Endothelial cell (in vitro differentiated cells): Measurements from ENCODE around the gene GDI1. TPM values are rescaled to one million over a fixed set of nuclear protein-coding genes. Genes with fewer than 3 reads are reported as not detected.

Experiments
- DNase-seq: peaks from one replicate; pipeline ENCODE4 v3.0.0; 2021; ENCODE audit warnings: low spot score
- H3K27ac Mint-ChIP-seq: one replicate; pipeline ENCODE4 v1.8.0; 2021; ENCODE audit warnings: mixed read lengths, inconsistent platforms; ENCODE audit not compliant: unreplicated experiment
- H3K27me3 Mint-ChIP-seq: one replicate; pipeline ENCODE4 v1.8.0; 2021; ENCODE audit warnings: mild to moderate bottlenecking, moderate library complexity, mixed read lengths, inconsistent platforms; ENCODE audit not compliant: unreplicated experiment
- H3K36me3 Mint-ChIP-seq: one replicate; pipeline ENCODE4 v1.8.0; 2021; ENCODE audit warnings: mild to moderate bottlenecking, low read depth, mixed read lengths, inconsistent platforms; ENCODE audit not compliant: unreplicated experiment
- H3K4me1 Mint-ChIP-seq: one replicate; pipeline ENCODE4 v1.8.0; 2021; ENCODE audit warnings: mild to moderate bottlenecking, mixed read lengths, inconsistent platforms; ENCODE audit not compliant: unreplicated experiment
- H3K4me3 Mint-ChIP-seq: one replicate; pipeline ENCODE4 v1.8.0; 2021; ENCODE audit warnings: mild to moderate bottlenecking, mixed read lengths, inconsistent platforms; ENCODE audit not compliant: unreplicated experiment
- H3K9me3 Mint-ChIP-seq: one replicate; pipeline ENCODE4 v1.8.0; 2021; ENCODE audit warnings: mixed read lengths, inconsistent platforms; ENCODE audit not compliant: unreplicated experiment
- total RNA-seq: library from RNA; stranded (reverse); fragmentation: NEBNext Ultra II Directional; extraction: Animal tissue kit (Norgen Biotek cat#: 25700); gene quantifications from one replicate; pipeline ENCODE4 v1.2.1, GENCODE V29; 2021; ENCODE audit not compliant: unreplicated experiment
- TF ChIP-seq, protein P1 (sequence below): fragments of 200-600 bp; sonication (generic); IDR thresholded peaks from one replicate; pipeline ENCODE4 v1.5.0; 2021; ENCODE audit warnings: antibody characterized with exemption; ENCODE audit not compliant: unreplicated experiment

The GDI1 gene
- total RNA-seq, 1 donor from 2014 or later, result 157 TPM

DNA sequence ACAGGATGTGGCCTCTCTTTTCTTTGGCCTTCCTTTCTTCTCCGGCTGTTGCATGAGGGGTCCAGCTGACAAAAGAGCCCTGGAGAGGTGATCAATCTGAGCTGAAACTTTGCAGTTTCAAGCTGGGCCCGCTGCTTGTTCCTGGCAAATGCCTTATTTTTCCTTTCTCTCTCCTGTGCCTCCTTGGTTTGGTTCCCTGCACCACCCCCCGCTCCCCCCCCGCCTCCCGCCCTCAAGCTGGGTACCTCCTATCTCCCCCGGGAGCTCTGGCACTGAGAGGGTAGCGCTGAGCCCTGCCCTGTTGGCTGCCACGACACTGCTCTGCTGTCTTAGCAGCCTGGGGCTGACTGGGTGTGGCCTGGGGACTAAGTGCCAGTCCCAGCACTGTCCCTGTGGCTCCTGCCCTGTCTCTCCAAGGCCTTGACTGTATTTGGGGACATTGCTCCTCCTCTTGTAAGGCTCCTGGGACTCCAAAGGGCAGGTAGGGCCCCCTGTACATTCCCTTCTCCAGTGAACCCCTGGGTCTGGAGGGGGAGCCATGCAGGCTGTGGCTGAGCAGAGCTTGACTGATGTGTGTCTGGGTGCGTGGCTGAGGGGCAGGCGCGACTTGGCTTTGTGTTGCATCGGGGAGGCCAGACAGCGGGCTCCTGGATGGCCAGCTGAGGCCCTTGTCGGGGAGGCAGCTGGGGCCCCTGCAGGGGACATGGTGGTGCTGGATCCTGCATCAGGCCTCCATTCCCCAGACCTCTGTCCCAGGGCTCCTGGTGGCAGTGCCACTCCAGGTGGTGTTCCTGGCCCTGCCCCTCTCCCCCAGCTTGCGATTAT, 22.2 kb downstream of the GDI1 start:
- Mint-ChIP-seq H3K36me3 (peaks cover 9% of the 10 kb centered on the region), H3K4me3 (peak overlapping the region; percentile 87), H3K4me1 (peaks cover 3% of the 10 kb centered on the region), H3K27me3 (peaks cover 2% of the 10 kb centered on the region), H3K27ac (no peak overlapping the region), H3K9me3 (no peaks in the 10 kb centered on the region)
- TF ChIP-seq, protein P1, sequence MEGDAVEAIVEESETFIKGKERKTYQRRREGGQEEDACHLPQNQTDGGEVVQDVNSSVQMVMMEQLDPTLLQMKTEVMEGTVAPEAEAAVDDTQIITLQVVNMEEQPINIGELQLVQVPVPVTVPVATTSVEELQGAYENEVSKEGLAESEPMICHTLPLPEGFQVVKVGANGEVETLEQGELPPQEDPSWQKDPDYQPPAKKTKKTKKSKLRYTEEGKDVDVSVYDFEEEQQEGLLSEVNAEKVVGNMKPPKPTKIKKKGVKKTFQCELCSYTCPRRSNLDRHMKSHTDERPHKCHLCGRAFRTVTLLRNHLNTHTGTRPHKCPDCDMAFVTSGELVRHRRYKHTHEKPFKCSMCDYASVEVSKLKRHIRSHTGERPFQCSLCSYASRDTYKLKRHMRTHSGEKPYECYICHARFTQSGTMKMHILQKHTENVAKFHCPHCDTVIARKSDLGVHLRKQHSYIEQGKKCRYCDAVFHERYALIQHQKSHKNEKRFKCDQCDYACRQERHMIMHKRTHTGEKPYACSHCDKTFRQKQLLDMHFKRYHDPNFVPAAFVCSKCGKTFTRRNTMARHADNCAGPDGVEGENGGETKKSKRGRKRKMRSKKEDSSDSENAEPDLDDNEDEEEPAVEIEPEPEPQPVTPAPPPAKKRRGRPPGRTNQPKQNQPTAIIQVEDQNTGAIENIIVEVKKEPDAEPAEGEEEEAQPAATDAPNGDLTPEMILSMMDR, result no peak
- DNase-seq, result no peak

DNA sequence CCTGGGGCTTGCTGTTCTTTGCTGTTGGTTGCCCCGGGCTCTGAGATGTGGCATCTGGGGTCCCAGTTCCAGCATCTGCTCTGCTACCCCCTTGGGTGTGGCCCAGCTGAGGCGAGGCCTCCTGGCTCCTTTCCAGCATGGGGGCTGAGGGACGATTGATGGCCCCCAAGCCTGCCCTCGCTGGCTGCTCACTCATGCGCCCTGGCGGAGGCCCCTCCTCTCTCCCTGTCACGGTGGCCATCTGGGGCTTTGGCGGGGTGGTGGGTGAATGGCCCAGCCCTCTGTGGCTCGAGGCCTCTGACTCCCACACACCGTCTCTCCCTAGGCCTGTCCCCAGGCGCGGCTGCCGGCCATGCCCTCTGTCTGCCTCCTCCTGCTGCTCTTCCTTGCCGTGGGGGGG, 22.9 kb downstream of the GDI1 start:
- Mint-ChIP-seq H3K27ac (no peak overlapping the region), H3K4me1 (peaks cover 3% of the 10 kb centered on the region), H3K9me3 (no peaks in the 10 kb centered on the region), H3K27me3 (peaks cover 2% of the 10 kb centered on the region), H3K4me3 (peak overlapping the region; percentile 31), H3K36me3 (peaks cover 9% of the 10 kb centered on the region)
- TF ChIP-seq, protein P1, result no peak
- DNase-seq, result no peak

DNA sequence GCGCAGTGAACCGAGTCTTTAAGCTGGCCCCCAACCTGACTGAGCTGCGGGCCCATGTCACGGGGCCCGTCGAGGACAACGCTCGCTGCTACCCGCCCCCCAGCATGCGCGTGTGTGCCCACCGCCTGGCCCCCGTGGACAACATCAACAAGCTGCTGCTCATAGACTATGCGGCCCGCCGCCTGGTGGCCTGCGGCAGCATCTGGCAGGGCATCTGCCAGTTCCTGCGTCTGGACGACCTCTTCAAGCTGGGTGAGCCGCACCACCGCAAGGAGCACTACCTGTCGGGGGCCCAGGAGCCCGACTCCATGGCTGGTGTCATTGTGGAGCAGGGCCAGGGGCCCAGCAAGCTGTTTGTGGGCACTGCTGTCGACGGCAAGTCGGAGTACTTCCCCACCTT, 23.4 kb downstream of the GDI1 start:
- Mint-ChIP-seq H3K4me3 (no peak overlapping the region), H3K36me3 (peaks cover 9% of the 10 kb centered on the region), H3K4me1 (peaks cover 3% of the 10 kb centered on the region), H3K27me3 (peaks cover 2% of the 10 kb centered on the region), H3K9me3 (no peaks in the 10 kb centered on the region), H3K27ac (no peak overlapping the region)
- TF ChIP-seq, protein P1, result no peak
- DNase-seq, result no peak

DNA sequence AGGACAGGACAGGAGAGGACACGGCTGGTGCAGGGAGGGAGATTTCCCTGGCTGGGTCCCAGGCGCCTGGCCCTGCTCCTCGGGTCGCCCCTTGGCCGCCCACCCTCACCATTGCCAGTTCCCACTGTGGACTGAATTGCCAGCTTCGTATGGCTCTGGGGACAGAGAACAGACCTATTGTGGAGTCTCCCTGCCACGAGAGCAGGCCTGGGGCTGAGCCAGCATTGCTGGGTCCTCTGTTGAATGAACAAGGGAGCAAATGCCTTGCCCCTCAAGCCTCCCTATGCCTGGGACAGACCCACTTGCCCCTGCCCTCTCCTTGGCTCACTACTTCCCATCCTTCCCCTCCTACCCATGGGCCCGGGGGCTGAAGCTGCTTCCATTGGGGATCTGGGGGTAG, 25.4 kb downstream of the GDI1 start:
- TF ChIP-seq, protein P1, result no peak
- no peak for DNase-seq
- Mint-ChIP-seq H3K36me3 (peaks cover 6% of the 10 kb centered on the region), H3K4me1 (peaks cover 1% of the 10 kb centered on the region), H3K9me3 (no peaks in the 10 kb centered on the region), H3K27me3 (peaks cover under 1% of the 10 kb centered on the region), H3K4me3 (no peak overlapping the region), H3K27ac (no peak overlapping the region)

DNA sequence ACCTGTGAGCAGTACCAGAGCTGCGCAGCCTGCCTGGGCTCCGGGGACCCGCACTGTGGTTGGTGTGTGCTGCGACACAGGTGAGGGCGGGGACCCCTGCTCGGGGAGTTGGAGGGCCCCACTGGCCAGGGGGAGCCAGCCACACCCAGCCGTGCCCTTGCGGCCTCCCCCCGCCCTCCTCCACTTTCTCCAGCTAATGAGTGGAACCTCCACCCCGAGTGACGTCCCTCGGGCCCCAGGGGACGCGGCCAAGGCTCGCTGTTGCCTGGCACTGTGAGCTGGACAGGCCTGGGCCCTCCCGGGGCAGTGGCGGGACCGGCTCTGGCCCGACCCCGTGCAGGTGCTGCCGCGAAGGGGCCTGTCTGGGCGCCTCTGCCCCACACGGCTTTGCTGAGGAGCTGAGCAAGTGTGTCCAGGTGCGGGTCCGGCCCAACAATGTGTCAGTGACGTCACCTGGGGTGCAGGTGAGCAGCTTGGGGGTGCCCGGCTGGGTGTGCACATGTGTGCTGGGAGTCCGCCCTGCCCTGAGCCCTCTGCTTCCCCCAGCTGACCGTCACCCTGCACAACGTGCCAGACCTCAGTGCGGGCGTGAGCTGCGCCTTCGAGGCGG, 26.8 kb downstream of the GDI1 start:
- H3K27me3 Mint-ChIP-seq, result no peaks in the 10 kb centered on the region
- peaks cover 5% of the 10 kb centered on the region for H3K36me3 Mint-ChIP-seq
- no peak overlapping the region for H3K4me3 Mint-ChIP-seq
- H3K9me3 Mint-ChIP-seq, result no peaks in the 10 kb centered on the region
- no peak for DNase-seq
- H3K27ac Mint-ChIP-seq, result no peak overlapping the region
- TF ChIP-seq, protein P1, result no peak
- no peaks in the 10 kb centered on the region for H3K4me1 Mint-ChIP-seq
